ENCODE results near the gene ZBP1.

ZBP1 gene

GRCh38 chr20:57620274-57620990 lies at the start of gene ZBP1:
ZBP1 (minus strand) TSS chr20:57620426; CDS start chr20:57620295, 131 bp downstream.
- DNase-seq (ENCODE audit: low spot score) = peak; percentile 96

DNA sequence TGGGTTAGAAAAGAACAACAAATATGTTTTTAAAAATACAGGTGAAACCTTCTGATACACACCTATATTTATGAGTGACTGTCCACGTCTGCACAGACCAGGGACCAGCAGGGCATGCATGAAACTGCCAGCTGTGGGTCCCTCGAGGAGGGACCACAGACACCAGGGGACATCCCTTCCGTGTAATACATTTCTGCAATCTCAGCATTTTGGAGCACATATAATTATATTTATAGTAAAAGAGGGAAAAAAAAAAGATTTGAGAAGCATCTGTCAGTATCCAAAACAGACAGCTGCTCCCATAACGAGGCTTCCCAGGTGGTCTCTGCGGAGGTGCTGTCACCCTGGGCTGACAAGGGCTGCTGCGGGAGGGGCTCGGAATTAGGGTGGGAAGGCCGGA lies 49.4 kb upstream of the ZBP1 start:
- DNase-seq (ENCODE audit: low spot score) = no peak

GRCh38 chr20:57667924-57668782 lies 47.9 kb upstream of the ZBP1 start:
- no peak for DNase-seq (ENCODE audit: low spot score)

DNA sequence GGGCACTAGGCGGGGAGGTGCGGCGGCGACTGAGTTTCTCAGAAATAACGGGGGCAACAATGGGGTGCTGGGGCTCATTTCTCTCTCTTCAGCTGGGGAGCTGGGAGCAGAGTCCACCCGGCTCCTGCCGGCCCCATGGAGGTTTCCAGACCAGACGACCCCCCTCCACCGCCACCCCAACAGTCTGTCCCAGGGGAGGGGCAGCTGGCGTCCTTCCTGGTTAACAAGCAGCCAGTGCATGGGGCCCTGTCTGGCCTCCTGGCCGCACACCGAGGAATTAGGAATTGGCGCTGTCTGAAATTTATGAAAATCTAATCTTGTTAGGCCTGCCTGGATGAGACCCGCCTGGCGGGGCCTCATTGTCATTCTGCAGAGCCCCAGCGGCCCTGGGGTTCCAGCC lies 47.2 kb upstream of the ZBP1 start:
- DNase-seq (ENCODE audit: low spot score) = no peak

- no peak for DNase-seq (ENCODE audit: low spot score)
These were observed 46.6 kb upstream of the ZBP1 start for GRCh38 chr20:57666834-57667157.

- DNase-seq (ENCODE audit: low spot score) = no peak
These were observed 46.0 kb upstream of the ZBP1 start for GRCh38 chr20:57666106-57666833.

GRCh38 chr20:57665589-57665971 lies 45.4 kb upstream of the ZBP1 start:
- no peak for DNase-seq (ENCODE audit: low spot score)

GRCh38 chr20:57664924-57665588 lies 44.8 kb upstream of the ZBP1 start:
- no peak for DNase-seq (ENCODE audit: low spot score)

DNA sequence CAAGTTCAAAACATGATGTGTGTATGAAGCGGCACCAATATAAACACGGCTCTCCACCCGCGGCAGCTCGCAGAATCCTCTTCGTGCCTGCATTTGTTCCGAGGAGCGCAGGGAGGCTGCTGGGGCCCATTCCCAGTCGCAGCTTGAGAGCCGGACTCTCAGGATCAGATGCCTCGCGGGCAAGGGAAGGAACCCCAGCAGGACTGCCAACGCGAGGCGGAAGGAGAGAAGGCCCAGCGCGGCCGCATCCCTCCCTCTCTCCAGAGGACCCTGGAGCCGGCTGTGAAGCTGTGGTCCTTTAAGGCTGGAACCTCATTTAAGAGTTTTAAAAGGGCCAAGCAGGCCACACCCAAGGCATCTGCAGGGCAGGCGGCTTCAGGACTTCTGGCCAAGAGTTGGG lies 44.2 kb upstream of the ZBP1 start:
- DNase-seq (ENCODE audit: low spot score) = no peak

DNA sequence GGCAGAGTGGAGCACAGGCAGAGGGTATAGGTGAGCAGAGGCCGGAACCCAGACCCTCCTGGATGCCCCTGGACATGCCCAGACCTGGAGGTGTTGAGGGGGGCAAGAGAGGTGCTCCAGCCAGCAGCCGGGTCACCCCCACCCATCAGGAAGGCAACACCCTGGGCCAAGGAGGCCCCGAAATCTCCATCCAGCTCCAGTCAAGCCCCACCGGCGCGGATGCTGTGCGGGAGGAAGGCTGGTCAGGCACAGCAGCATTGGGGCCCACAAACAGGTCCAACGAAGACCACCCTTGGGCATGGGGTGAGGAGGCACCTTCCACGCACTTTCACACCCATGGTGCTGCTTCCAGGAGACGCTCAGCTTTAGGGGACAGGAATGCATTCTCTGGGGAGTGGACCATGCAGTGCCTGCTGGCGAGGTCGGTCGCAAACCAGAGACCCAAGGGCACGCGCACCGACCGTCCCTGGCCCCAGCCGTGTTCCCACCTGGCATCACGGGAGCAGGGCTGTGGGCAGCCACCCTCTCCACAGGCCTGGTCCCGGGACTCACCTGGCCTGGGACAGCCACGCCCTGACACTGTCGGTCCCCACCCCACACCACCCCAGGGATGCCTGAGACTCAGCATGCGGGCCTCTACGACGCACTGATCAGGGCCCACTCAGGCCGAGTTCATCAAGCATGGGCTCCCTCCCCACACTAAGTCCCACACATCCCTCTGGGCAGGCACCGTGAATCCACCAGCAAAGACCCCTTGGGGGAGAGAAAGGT lies 43.6 kb upstream of the ZBP1 start:
- no peak for DNase-seq (ENCODE audit: low spot score)

DNA sequence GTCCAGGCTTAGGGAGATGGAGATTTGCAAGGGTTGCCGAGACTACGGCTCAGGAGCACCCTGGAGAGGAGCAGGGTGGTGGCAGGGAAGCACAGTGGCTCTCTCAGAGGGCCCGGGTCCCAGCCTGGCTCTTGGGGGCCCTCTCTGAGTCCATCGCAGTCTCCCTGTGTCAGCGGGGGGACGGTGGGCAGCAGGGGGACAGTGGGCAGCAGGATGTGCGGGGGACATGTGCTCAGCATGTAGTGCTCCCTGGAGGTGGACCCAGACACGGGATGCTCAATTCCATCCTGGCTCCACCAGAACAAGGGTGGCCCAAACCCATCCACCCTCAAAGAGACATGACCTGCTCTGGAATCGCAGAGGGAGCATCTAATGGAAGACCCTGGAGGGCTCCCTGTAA lies 43.0 kb upstream of the ZBP1 start:
- no peak for DNase-seq (ENCODE audit: low spot score)

DNA sequence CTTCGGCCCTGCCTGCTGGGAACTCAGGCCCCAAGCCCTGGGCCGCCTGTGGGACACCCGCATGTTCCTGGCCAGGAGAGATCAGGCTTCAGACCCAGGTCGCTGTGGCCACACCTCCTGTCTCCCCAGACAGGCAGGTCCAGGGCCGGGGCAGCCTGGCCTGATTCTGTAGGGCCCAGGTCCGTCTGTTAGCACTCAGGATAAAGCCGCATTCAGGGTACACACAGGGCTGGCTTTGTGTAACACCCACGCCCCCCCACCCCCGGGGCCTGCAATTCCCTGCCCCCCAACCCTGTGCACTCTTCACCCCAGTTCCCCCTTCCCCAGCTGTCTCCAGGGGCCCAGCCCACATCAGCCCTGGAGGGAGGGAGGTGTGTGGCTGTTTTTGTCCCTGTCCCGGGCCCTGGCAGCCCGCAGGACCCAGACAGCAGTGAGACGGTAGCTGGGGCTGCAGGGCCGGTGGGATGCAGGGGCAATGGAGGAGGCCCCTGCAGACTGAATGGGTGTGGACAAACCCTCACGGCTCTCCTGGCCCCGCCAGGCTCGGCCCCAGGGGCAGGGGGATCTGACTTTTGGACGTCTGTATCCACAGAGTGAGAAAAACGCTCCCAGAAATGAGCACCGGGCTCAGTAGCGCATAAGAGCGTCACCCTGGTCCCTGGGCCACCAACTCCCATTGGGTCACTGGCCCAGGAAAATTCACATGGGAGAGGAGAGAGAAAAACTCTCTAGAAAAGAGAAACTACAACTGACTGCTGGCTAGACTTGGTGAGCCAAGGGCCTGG lies 42.4 kb upstream of the ZBP1 start:
- DNase-seq (ENCODE audit: low spot score) = no peak

DNA sequence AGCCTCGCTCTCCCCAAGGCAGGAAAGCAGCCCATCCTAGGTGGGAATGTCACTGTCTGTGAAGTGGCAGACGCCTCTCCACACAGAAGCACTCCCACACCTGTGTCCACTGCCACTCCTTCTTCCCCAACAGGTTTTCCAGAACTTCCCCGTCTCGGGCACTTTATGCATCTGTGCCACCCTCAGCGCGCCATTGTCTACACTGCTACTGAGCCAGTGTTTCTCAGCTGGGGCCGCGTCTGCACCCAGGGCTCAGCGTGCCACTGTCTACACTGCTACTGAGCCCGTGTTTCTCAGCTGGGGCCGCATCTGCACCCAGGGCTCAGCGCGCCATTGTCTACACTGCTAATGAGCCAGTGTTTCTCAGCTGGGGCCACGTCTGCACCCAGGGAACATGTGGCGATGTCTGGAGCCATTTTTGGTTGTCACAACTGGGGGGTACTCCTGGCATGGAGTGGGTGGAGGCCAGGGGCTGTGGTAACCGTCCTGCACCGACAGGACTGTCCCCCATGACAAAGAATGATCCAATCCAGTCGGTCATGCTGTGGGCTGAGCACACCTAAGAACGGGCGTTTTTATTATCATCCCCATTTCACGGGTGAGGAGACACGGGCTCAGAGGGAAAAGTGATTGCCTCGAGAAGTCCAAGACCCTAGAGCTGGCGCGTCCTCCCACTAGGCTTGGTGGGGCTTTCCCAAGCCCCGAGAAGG lies 41.7 kb upstream of the ZBP1 start:
- no peak for DNase-seq (ENCODE audit: low spot score)

GRCh38 chr20:57660922-57661745 lies 40.9 kb upstream of the ZBP1 start:
- DNase-seq (ENCODE audit: low spot score) = no peak

- no peak for DNase-seq (ENCODE audit: low spot score)
These were observed 40.1 kb upstream of the ZBP1 start for GRCh38 chr20:57660181-57660921.

GRCh38 chr20:57659517-57660180 lies 39.4 kb upstream of the ZBP1 start:
- DNase-seq (ENCODE audit: low spot score) = no peak

GRCh38 chr20:57658833-57659516 lies 38.7 kb upstream of the ZBP1 start:
- no peak for DNase-seq (ENCODE audit: low spot score)
